Muscle of leg (tissue), 16 donors: ENCODE data around the gene SMLR1. TPM values are rescaled to one million over a fixed set of nuclear protein-coding genes. Genes with fewer than 3 reads are reported as not detected.

Source experiments
- DNase-seq: peaks from one replicate; pipeline ENCODE4 v3.0.0; 2013
- H3K27ac ChIP-seq: one replicate; pipeline ENCODE4 v1.5.1; 2013; ENCODE audit warnings: mild to moderate bottlenecking, low read length, control low read depth
- H3K27me3 ChIP-seq: one replicate; pipeline ENCODE4 v1.6.1; 2013; ENCODE audit warnings: low read length; ENCODE audit not compliant: control insufficient read depth, insufficient read depth
- H3K36me3 ChIP-seq: one replicate; pipeline ENCODE4 v1.6.1; 2013; ENCODE audit warnings: low read length; ENCODE audit not compliant: control insufficient read depth, insufficient read depth
- H3K4me1 ChIP-seq: one replicate; pipeline ENCODE4 v1.6.1; 2013; ENCODE audit warnings: low read length; ENCODE audit not compliant: control insufficient read depth, insufficient read depth
- H3K4me3 ChIP-seq: one replicate; pipeline ENCODE4 v1.5.1; 2013; ENCODE audit warnings: low read length, control low read depth
- H3K9me3 ChIP-seq: replicated peaks from 2 replicates; pipeline ENCODE4 v1.6.1; 2013; ENCODE audit warnings: low read depth, low read length; ENCODE audit not compliant: control insufficient read depth
- WGBS: methylation state at CpG from one replicate; pipeline ENCODE4 v1.1.5; 2013; ENCODE audit warnings: missing lambda C conversion rate; ENCODE audit not compliant: insufficient coverage; 5-methylcytosine and 5-hydroxymethylcytosine counted together
- long read RNA-seq, 11 donors: transcript quantifications; one replicate each; lab custom pipeline, GENCODE V29; 2026
- polyA plus RNA-seq, 8 donors: library from polyadenylated mRNA; unstranded; fragments of 120-200 nt; gene quantifications; one replicate each; pipeline versions ENCODE4 v1.2.1 to v1.2.3, GENCODE V29; 2013; ENCODE audit warnings: inconsistent platforms in 1 of 8, low replicate concordance in 1 of 8; ENCODE audit not compliant: insufficient read length in 8 of 8, insufficient read depth in 1 of 8
- total RNA-seq: library from RNA; stranded (reverse); fragments of 120-200 nt; gene quantifications from one replicate; pipeline ENCODE4 v1.2.4, GENCODE V29; 2013

Gene SMLR1
- not detected for total RNA-seq
- polyA plus RNA-seq, result 1 to 10 TPM in 1 of 8 donors, under 1 TPM in 4, not detected in 3; 0.08 to 2.3 (median 0.28) TPM
- long read RNA-seq, donor 1, partial matches to known transcripts, result 36 of 45 reads
- long read RNA-seq, donor 1, other reads (novel, unspliced or antisense), result 9 of 45 reads
- long read RNA-seq, donor 2, result 0 reads
- long read RNA-seq, donor 3, partial matches to known transcripts, result 85 of 120 reads
- long read RNA-seq, donor 3, other reads (novel, unspliced or antisense), result 35 of 120 reads
- long read RNA-seq, donor 4, result 0 reads
- long read RNA-seq, donor 5, result 0 reads
- long read RNA-seq, donor 6, partial matches to known transcripts, result 89 of 135 reads
- long read RNA-seq, donor 6, other reads (novel, unspliced or antisense), result 45 of 135 reads
- long read RNA-seq, donor 7, result 0 reads
- long read RNA-seq, donor 8, result 0 reads
- long read RNA-seq, donor 9, result 0 reads
- long read RNA-seq, donor 10, result 0 reads
- long read RNA-seq, donor 11, partial matches to known transcripts, result 0 of 2 reads
- long read RNA-seq, donor 11, other reads (novel, unspliced or antisense), result 0 of 2 reads

DNA sequence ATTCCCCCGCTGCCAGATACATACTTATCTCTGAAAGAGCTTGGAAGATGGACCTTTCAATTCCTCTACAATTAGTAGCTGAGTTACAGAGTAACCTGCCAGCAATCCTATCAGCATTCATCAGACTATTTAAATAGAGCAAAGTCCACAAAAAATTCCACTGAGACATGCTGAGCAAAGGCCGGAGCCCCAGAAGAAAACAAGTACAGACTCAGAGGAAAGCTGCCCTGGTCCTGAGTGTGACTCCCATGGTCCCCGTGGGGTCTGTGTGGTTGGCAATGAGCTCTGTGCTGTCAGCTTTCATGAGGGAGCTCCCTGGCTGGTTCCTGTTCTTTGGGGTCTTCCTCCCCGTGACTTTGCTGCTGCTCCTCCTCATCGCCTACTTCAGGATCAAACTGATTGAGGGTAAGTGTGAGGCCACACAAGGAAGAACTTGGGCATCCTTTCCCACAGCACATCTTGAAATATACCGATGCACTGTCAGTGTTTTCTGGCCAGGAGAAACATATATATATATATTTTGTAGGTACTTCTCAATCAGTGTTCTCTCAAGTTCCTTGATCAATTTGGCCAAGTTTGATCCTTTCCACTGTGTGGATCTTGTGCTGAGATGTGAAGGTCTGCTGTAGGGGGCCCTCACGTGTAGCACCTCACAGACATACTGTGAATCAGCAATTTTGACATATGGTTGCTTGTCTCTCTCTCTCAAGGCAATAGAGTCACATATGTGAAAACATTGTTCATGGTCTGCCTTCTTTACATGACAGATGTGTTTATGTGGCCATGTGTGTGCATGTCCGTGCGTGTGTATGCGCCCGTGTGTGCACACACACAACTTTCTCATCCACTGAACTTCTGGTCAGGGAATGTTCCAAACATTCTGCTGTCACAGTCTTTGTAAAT lies at the start of gene SMLR1:
SMLR1 (plus strand) TSS at position 160 of the 903 bp plus-strand sequence; CDS start at position 168, 8 bp downstream.
- H3K4me1 ChIP-seq, result no peaks in the 10 kb centered on the region
- H3K27me3 ChIP-seq, result no peaks in the 10 kb centered on the region
- 80% methylated on average over 2 of the region's 11 CpGs for WGBS
- no peak within 1 kb of the TSS for H3K4me3 ChIP-seq
- H3K36me3 ChIP-seq, result no peaks in the 10 kb centered on the region
- H3K27ac ChIP-seq, result no peak within 1 kb of the TSS
- no peaks in the 10 kb centered on the region for H3K9me3 ChIP-seq
- DNase-seq, result no peak

DNA sequence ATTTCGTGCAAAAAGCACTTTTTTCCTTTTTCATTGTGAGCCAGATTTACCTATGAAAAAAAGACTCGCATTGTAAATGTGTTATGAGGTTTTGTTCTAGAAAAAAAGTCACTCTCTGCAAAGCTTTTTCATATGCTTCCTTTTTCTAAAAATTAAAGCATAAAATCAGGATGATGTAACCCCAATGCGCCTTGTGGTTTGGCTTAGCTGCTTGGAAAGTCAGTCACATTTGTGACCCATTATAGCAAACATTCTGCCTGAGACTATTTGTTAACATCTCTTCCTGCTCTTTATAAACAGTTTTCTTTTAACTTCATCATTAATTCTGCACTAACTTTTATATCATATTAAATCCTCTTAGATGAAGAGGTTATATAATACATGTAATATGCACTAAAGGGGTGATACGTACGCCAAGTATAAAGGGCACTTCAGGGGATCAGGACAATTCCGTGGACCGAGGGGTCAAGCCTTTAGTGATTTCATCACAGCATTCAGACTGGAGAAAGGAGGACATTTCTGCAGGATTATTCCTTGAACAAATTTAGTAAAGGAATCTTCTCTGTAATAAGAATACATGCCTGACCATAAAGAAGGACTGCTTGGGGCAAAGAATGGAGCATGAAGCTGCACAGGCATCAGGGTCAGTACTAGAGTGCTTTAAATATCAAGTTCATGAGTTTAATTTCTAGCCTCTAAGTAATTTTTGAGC lies 48.1 kb upstream of the SMLR1 start:
- peak overlapping the region; percentile 58 for H3K27ac ChIP-seq
- H3K36me3 ChIP-seq, result no peaks in the 10 kb centered on the region
- no peaks in the 10 kb centered on the region for H3K4me1 ChIP-seq
- H3K27me3 ChIP-seq, result no peaks in the 10 kb centered on the region
- peak; percentile 93 for DNase-seq
- H3K9me3 ChIP-seq, result no peaks in the 10 kb centered on the region
- no CpG with 5 or more reads among the region's 7 CpGs for WGBS
- H3K4me3 ChIP-seq, result no peak overlapping the region

DNA sequence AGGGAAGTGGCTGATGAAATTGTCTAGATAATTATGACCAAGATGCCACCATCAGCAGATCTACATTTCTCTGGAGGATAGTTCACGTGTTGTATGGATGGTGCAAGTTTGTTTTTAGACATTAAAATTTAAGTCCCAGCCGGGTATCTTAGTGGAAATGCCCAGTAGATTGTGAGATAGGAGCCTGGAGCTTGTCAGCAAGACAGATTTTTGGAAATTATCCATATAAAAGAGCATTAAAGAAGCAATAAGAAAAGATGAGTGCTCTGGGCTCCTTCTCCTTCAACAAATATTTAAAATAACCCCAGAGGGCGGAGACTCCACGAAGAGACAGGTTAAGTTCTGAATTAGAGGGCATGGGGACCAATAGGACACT lies 47.6 kb upstream of the SMLR1 start:
- H3K27me3 ChIP-seq, result no peaks in the 10 kb centered on the region
- no CpG with 5 or more reads among the region's 4 CpGs for WGBS
- H3K27ac ChIP-seq, result peak overlapping the region; percentile 23
- H3K9me3 ChIP-seq, result no peaks in the 10 kb centered on the region
- H3K4me1 ChIP-seq, result no peaks in the 10 kb centered on the region
- H3K36me3 ChIP-seq, result no peaks in the 10 kb centered on the region
- no peak overlapping the region for H3K4me3 ChIP-seq
- no peak for DNase-seq

DNA sequence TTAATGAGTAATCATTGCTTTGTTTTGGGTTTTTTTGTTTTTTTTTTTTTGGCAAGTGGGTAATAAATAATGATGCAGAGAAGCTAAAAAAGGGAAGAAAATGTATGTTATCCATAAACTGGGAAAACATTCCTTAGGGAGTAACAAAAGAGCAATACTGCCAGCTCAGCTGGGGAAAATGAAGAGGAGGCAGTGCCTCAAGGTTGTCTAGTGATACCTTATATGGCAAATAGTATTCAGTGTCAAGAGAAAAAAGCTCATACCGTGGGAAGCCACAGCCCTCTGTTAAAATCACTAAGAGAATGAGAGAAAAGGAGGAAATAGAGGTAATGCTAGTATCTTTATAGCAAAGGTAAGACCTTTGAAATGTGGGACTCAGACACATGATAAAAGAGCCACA lies 47.1 kb upstream of the SMLR1 start:
- H3K4me1 ChIP-seq, result no peaks in the 10 kb centered on the region
- no CpG with 5 or more reads among the region's 1 CpG for WGBS
- H3K36me3 ChIP-seq, result no peaks in the 10 kb centered on the region
- H3K27me3 ChIP-seq, result no peaks in the 10 kb centered on the region
- no peaks in the 10 kb centered on the region for H3K9me3 ChIP-seq
- DNase-seq, result no peak
- no peak overlapping the region for H3K4me3 ChIP-seq
- H3K27ac ChIP-seq, result no peak overlapping the region

DNA sequence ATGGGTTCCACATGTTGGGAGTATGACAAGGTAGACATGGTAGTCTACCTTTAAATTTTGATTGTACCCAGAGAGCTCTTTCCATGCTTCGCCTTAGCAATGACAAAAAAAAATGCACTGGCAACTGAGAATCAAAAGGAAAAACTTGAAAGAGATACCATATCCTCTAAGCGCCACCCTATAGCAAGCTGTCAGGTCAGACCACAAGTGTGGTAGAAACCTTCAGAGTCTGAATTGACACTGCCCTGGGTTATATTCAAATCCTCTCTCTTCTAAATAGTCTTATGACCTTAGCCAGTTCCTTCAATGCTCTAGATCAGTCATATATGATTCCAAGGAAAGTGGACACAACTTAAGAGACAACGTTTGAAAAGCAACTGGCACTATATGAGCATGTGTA lies 45.6 kb upstream of the SMLR1 start:
- no peak overlapping the region for H3K4me3 ChIP-seq
- WGBS, result no CpG with 5 or more reads among the region's 3 CpGs
- no peaks in the 10 kb centered on the region for H3K27me3 ChIP-seq

DNA sequence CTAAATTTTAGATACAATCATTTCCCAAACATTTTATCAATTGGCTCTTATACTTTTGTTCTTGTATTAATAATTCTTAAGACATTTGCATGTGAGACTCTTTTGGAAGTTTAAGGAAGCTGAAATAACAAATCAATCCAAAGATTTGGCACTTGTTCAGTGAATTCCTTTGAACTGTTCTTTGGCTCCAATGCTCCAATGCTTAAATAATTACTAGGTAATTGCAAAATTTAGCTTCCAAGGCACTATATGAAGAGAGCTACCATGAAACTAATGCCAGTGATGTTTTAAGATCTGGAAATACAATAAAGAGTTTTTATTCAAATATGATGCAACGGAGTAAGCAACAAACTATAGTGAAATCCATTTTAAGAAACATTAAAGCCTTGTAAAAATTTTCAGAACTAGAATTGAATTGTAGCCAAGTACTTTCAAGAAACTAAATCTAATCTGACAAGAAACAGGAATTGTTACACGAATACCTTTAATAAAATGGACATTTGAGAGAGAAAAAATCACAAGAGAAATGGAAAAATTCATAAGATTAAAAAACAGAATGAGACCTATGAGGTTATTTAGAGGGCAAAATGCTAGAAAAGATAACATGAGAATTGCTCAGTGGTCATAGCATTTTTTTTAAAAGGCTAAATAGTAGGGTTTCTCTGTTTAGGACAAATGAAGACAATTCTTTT lies 43.6 kb upstream of the SMLR1 start:
- no peak for DNase-seq
- no CpG with 5 or more reads among the region's 2 CpGs for WGBS
- no peaks in the 10 kb centered on the region for H3K9me3 ChIP-seq
- no peaks in the 10 kb centered on the region for H3K27me3 ChIP-seq
- no peaks in the 10 kb centered on the region for H3K4me1 ChIP-seq
- no peak overlapping the region for H3K4me3 ChIP-seq
- H3K36me3 ChIP-seq, result no peaks in the 10 kb centered on the region
- H3K27ac ChIP-seq, result no peak overlapping the region

More for the DNA sequence above, 45.6 kb upstream of the SMLR1 start:
- Histone ChIP-seq H3K4me1 (no peaks in the 10 kb centered on the region), H3K27ac (no peak overlapping the region), H3K9me3 (no peaks in the 10 kb centered on the region), H3K36me3 (no peaks in the 10 kb centered on the region)
- no peak for DNase-seq

DNA sequence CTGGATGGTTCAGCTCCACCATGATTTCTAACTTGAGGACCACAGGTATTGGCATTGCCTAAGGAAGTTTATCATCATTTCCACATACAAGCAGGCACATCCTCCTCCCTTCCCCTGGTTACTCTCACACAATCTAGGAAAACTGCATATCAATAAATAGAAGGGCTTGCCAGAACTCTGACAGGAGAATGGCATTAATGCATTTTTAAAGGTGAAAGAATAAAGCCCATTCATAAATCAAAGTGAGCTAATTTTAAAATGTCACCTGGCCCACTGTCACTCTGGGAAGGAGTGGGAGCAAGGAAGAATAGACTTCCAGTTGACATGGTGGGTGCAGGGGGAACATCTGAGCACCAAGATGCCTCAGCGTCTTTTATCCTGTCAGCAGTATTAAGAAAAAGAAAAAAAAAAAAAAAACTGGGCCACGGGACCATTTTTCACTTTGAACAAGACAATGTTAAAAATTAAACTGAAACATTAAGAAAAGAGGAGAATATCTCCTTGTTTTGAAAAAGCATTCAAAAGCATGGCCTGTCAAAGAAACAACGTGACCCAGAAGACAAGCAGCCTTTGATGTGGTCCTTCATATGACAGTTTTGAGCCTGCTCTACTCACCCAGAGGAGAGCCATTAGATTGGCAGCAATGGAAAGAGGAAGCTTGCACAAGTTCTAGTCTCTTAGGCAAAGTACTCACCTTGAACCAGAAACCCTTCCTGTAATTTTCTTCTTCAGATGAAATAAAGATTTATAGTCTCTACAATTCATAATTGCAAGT lies 39.3 kb upstream of the SMLR1 start:
- H3K9me3 ChIP-seq, result no peaks in the 10 kb centered on the region
- no peak overlapping the region for H3K27ac ChIP-seq
- no peak overlapping the region for H3K4me3 ChIP-seq
- no peaks in the 10 kb centered on the region for H3K27me3 ChIP-seq
- H3K4me1 ChIP-seq, result no peaks in the 10 kb centered on the region
- 80% methylated on average over 1 of the region's 3 CpGs for WGBS
- no peaks in the 10 kb centered on the region for H3K36me3 ChIP-seq
- no peak for DNase-seq

DNA sequence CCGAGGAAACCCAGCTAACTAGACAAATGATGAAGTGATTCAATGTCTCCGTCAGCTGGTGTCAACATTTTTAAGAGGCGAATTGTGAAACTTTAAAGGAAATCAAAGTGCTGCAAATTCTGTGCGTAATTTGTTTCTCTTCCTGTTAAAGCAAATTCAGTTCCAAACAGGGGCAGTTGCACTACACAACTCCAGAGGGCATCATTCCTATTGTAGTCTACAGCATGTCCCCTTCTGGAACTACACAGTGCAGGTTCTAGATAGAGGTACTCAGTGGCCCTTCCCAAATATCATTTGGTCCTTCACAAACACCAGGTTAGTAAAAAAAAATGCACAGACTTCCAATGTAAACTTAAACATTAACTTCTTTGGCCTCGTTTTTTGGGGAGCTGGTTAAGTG lies 38.3 kb upstream of the SMLR1 start:
- Histone ChIP-seq H3K36me3 (no peaks in the 10 kb centered on the region), H3K9me3 (no peaks in the 10 kb centered on the region), H3K27ac (no peak overlapping the region), H3K27me3 (no peaks in the 10 kb centered on the region), H3K4me3 (no peak overlapping the region), H3K4me1 (no peaks in the 10 kb centered on the region)
- no peak for DNase-seq
- 69% methylated on average over 2 of the region's 5 CpGs for WGBS
